Activated CD4-positive, alpha-beta memory T cell treated with anti-CD3 and anti-CD28 coated beads, Interleukin-2, amount 10 ng/mL, durations not matched to agents 7 days and 5 days (primary cell): ENCODE data around the gene DUSP16. TPM values are rescaled to one million over a fixed set of nuclear protein-coding genes. Genes with fewer than 3 reads are reported as not detected.

Experiments used
- CTCF ChIA-PET: fragments of 350-600 bp; sonication (Branson Sonifier 250); formaldehyde crosslinking; loops from one replicate; lab custom pipeline; 2021; ENCODE audit warnings: antibody characterized with exemption, inconsistent platforms; lab: Charles Lee
- POLR2A ChIA-PET: fragments of 350-600 bp; sonication (Branson Sonifier 250); formaldehyde crosslinking; loops from one replicate; lab custom pipeline; 2021; ENCODE audit warnings: antibody characterized with exemption; lab: Charles Lee
- DNase-seq: peaks from one replicate; pipeline ENCODE4 v3.0.0-alpha.2; 2020
- H3K27ac Mint-ChIP-seq: one replicate; pipeline ENCODE4 v1.8.0; 2021; ENCODE audit warnings: mild to moderate bottlenecking, mixed read lengths
- H3K27me3 Mint-ChIP-seq: one replicate; pipeline ENCODE4 v1.8.0; 2021; ENCODE audit warnings: mixed read lengths
- H3K36me3 Mint-ChIP-seq: one replicate; pipeline ENCODE4 v1.8.0; 2021; ENCODE audit warnings: low read depth, mixed read lengths
- H3K4me1 Mint-ChIP-seq: one replicate; pipeline ENCODE4 v1.8.0; 2021; ENCODE audit warnings: mixed read lengths
- H3K4me3 Mint-ChIP-seq: one replicate; pipeline ENCODE4 v1.8.0; 2021; ENCODE audit warnings: mild to moderate bottlenecking, mixed read lengths
- H3K9me3 Mint-ChIP-seq: one replicate; pipeline ENCODE4 v1.8.0; 2021; ENCODE audit warnings: mixed read lengths
- total RNA-seq, 2 experiments: library from RNA; stranded (reverse); gene quantifications; one replicate each; pipeline ENCODE4 v1.2.3, GENCODE V29; 2021

Gene DUSP16
- total RNA-seq, 2 experiments from 2014 or later: 77.3 to 85.2 TPM

DNA sequence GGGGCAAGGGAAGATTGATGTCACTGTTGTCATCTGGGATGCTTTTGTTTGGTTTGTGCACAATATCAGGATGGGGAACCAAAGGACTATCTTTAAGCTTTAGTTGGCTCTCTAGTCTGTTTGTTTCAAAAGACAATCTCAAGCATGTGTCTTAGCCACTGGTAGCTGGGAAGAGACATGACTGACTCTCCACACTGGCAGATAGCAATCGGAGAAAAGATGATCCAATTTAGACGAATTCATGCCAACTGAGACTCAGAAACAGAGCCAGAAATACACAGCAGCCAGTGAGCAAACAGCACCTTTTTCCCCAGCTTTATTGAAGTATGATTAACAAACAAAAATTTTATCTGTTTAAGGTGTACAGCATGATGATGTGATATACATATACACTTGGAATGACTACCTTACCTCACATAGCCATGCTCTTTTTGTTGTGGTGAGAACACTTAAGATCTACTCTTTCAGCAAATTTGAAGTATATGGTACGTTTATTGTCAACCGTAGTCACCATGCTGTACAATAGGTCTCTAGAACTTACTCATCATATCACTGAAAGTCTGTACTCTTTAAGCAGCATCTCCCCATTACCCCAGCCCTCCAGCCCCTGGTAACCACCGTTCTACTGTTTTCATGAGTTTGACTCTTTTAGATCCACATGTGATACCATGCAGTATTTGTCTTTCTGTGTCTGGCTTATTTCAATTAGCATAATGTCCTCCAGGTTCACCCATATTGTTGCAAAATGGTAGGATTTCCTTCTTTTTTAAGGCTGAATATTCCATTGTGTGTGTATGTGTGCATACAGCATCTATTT, 50.6 kb downstream of the DUSP16 start:
- Mint-ChIP-seq H3K9me3 (no peaks in the 10 kb centered on the region), H3K27me3 (no peaks in the 10 kb centered on the region), H3K27ac (no peak overlapping the region), H3K36me3 (peaks cover 24% of the 10 kb centered on the region), H3K4me1 (peaks cover 26% of the 10 kb centered on the region), H3K4me3 (no peak overlapping the region)
- DNase-seq: no peak
- ChIA-PET POLR2A (interaction anchor here (0.8 to 1.4 kb wide), 3 partner anchors 9 to 51 kb away, joined by 3 read pairs; partner anchors contain the start of gene DUSP16), CTCF (no interaction called here)

DNA sequence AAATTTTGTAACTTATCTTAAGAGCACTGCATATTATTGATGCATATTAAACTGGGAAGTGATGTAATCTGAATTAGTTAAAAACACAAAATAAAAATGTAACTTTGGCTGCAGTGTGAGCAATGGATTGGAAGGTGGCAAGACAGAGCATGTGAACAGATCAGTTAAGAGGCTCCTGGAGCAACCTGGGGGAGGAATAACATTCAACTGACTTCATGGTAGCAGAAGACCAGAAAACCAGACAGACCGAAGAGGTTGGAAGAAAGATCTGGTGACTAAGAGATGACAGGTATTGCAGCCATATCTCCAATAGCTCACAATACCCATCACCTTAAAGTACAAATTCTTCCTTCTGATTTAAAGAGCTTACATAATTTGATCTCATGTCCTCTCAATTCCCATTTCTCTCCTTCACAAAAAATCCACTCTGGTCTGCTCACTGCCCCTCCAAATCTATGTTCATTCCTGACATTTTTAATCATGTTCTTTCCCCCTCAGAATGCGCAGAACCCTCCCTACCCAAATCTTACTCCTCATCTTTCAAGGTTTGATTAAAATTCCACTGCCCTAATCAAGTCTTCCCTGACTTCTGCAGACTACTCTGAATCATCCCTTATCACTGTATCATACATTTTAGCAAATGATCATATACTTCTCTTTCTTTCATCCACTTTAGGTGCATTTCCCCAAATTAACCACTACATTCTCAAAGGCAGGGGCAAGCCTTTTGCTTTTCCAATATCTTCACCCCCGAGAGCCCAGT, 51.5 kb downstream of the DUSP16 start:
- H3K4me1 Mint-ChIP-seq: peaks cover 33% of the 10 kb centered on the region
- CTCF ChIA-PET: no interaction called here
- H3K4me3 Mint-ChIP-seq: no peak overlapping the region
- H3K27ac Mint-ChIP-seq: no peak overlapping the region
- H3K36me3 Mint-ChIP-seq: peaks cover 22% of the 10 kb centered on the region
- no peaks in the 10 kb centered on the region for H3K9me3 Mint-ChIP-seq
- POLR2A ChIA-PET: interaction anchor here (0.6 to 2.6 kb wide), 5 partner anchors 8 to 52 kb away, joined by 3 to 6 read pairs (median 3); partner anchors contain the start of gene DUSP16
- DNase-seq: no peak
- H3K27me3 Mint-ChIP-seq: no peaks in the 10 kb centered on the region

DNA sequence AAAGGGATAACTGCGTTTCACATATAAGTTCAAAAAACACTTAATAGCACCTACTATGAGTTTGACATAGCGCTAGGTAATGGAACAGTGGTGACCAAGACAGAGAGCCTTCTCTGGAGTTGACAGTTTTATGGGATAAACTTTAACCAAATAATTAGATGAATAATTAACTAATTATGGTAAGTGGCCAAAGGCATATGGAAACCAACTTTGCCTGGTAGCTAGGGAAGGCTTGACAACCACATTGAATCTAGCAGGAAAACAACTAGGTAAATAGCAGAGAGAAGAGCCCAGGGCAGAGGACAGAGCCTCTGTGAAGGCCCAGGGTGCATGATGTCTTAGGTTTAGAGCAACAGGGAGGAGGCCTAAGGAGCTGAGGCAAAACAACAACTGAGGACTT, 52.1 kb downstream of the DUSP16 start:
- no peaks in the 10 kb centered on the region for H3K27me3 Mint-ChIP-seq
- POLR2A ChIA-PET: interaction anchor here (0.6 to 2.6 kb wide), 5 partner anchors 7 to 51 kb away, joined by 3 to 6 read pairs (median 3); no protein-coding TSS in a partner anchor
- H3K36me3 Mint-ChIP-seq: peaks cover 22% of the 10 kb centered on the region
- DNase-seq: no peak
- H3K4me3 Mint-ChIP-seq: no peak overlapping the region
- H3K9me3 Mint-ChIP-seq: no peaks in the 10 kb centered on the region
- CTCF ChIA-PET: interaction anchor here (1.8 kb wide), 1 partner anchor 11 kb away, joined by 8 read pairs; no protein-coding TSS in a partner anchor
- H3K4me1 Mint-ChIP-seq: peaks cover 40% of the 10 kb centered on the region
- no peak overlapping the region for H3K27ac Mint-ChIP-seq

DNA sequence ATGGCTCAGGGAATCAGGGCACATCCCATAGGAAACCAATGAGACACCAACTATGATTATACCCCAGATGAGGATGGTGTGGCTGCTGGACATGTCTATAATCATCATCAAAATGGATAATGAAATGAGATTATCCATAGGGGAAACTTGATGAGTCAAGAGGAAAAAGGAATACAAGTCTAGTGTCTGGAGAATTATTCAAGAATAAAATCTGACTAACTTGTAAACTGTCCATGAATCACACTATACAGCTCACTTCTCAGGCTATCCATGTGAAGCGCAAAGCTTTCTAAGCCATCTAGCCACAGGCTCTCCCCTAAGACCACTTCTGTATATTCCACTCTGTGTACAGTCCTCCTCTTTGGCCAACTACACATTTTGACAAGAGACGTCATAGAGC, 52.5 kb downstream of the DUSP16 start:
- ChIA-PET CTCF (interaction anchor here (1.3 to 1.8 kb wide), 2 partner anchors 10 to 47 kb away, joined by 3 to 8 read pairs; no protein-coding TSS in a partner anchor), POLR2A (interaction anchor here (1.0 to 2.6 kb wide), 2 partner anchors 49 to 51 kb away, joined by 3 to 6 read pairs; no protein-coding TSS in a partner anchor)
- Mint-ChIP-seq H3K9me3 (no peaks in the 10 kb centered on the region), H3K4me1 (peaks cover 44% of the 10 kb centered on the region), H3K27ac (no peak overlapping the region), H3K27me3 (no peaks in the 10 kb centered on the region), H3K36me3 (peaks cover 22% of the 10 kb centered on the region), H3K4me3 (no peak overlapping the region)
- DNase-seq: no peak

DNA sequence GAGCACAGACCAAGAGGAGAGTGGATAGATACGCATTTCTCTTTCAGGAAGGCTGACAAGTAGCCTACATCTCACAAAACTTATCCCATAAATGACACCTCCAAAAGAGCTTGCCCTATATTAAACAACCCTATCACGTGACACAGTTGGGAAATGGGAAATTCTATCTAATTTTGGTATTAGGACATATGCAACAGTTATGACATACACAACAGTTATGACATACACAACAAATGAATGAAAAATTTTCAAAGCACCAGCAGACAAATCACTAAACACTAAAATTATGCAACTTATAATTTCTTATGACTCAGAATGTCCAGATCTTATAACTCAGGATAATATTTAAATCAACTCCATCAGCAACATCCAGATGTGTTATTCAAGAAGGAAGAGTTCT, 54.1 kb downstream of the DUSP16 start:
- no peak overlapping the region for H3K4me3 Mint-ChIP-seq
- H3K4me1 Mint-ChIP-seq: peaks cover 51% of the 10 kb centered on the region
- no peak for DNase-seq
- no peaks in the 10 kb centered on the region for H3K27me3 Mint-ChIP-seq
- peak overlapping the region; percentile 15 for H3K27ac Mint-ChIP-seq
- CTCF ChIA-PET: interaction anchor here (0.9 to 1.3 kb wide), 2 partner anchors 78 to 132 kb away, joined by 3 to 4 read pairs; no protein-coding TSS in a partner anchor
- POLR2A ChIA-PET: no interaction called here
- H3K36me3 Mint-ChIP-seq: peaks cover 12% of the 10 kb centered on the region
- H3K9me3 Mint-ChIP-seq: no peaks in the 10 kb centered on the region

DNA sequence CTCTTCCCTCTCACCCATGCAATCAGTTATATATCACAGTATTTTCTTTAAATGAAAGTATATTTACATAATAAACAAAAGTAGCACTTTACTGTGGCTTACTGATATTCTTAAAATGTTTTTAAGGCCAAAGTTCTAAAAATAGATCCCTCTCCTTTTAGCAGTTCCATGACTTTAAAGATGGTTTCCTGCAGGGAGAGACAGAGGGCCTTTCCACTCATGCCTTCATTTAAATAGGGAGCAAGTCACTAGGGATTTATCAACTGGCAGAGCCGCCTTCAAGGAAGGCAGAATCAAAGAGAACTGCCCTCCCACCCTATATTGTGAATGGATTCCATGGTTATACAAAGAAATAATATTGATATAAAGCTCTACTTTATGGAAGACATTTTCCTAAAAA, 55.5 kb downstream of the DUSP16 start:
- POLR2A ChIA-PET: interaction anchor here (0.8 to 9.2 kb wide), 8 partner anchors 16 to 230 kb away, joined by 3 to 174 read pairs (median 4); no protein-coding TSS in a partner anchor
- DNase-seq: no peak
- Mint-ChIP-seq H3K4me1 (peaks cover 66% of the 10 kb centered on the region), H3K4me3 (no peak overlapping the region), H3K36me3 (peaks cover 18% of the 10 kb centered on the region), H3K27me3 (no peaks in the 10 kb centered on the region), H3K27ac (no peak overlapping the region), H3K9me3 (no peaks in the 10 kb centered on the region)
- CTCF ChIA-PET: interaction anchor here (0.8 to 1.6 kb wide), 3 partner anchors 76 to 230 kb away, joined by 3 to 4 read pairs (median 3); no protein-coding TSS in a partner anchor

DNA sequence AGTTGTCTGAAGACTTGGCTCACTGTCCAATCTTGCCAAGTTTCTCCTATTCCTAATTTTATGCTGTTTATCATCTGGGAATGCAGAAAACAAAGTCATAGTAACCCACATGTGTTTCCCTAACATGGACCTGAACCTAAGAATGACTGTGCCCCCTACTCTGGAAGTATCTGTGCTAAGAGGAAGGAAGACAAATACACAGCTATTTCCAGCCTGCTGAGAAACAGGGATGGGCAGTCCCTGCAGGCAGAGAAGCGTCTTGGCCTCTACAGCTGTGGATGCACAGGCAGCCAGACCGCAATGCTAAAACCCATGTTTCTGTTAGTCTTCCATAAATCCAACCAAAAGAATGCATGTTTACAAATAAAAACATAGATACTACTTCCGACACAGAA, 56.2 kb downstream of the DUSP16 start:
- H3K27ac Mint-ChIP-seq: peak overlapping the region; percentile 81
- POLR2A ChIA-PET: interaction anchor here (0.8 to 9.2 kb wide), 16 partner anchors 17 to 230 kb away, joined by 3 to 174 read pairs (median 4); partner anchors contain the start of genes BORCS5, DUSP16 and GPR19

DNA sequence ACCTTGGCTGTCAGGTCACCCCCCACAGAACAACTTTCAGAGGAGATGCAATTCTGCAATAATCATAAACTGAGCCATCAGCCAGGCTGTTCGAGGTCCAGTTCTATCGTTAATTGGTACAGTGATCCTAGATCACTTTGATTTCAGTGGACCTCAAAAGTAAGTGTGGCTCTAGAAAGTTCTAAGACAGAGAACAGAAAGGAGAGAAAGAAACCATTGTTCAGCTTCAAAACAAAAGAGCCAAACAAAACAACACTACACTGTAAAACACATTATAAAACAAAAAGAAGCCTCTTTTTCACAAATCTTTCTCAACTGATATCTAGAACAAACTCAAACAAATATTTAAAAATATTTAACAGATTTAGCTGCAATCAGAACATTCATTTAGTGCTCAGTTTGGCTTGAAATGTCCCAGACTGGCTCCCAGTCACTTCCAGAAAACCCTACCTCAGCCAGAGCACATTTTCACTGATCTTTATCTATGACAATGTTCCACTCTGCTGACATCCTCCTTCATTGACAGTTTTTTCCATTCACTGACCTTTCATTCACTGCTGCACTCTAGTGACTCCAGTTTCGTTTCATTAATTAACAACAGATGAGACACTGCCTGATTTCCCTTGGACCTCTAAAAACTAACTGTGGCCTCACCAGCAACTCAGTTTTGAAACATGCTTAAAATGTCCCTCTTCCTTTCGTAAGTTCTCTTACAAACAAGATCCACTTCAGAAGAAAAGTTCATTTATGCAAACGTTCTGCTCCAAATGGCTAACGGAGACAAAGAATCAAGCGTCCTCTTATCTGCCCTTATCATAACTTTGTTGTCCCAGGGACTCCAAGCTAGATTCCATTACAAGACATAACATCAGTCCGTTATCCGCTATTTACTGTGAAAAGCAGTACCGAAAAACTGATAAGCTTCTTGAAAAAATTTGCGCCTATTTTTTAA, 56.8 kb downstream of the DUSP16 start:
- ChIA-PET CTCF (interaction anchor here (0.6 to 2.9 kb wide), 7 partner anchors 31 to 332 kb away, joined by 3 to 30 read pairs (median 4); no protein-coding TSS in a partner anchor), POLR2A (interaction anchor here (0.8 to 9.2 kb wide), 22 partner anchors 10 to 231 kb away, joined by 3 to 174 read pairs (median 5); partner anchors contain the start of genes BORCS5, DUSP16 and GPR19)
- Mint-ChIP-seq H3K9me3 (no peaks in the 10 kb centered on the region), H3K4me3 (peak overlapping the region; percentile 65), H3K4me1 (peaks cover 76% of the 10 kb centered on the region), H3K27me3 (no peaks in the 10 kb centered on the region), H3K36me3 (peaks cover 24% of the 10 kb centered on the region), H3K27ac (peak overlapping the region; percentile 81)
- DNase-seq: no peak

More for the DNA sequence above, 56.2 kb downstream of the DUSP16 start:
- H3K9me3 Mint-ChIP-seq: no peaks in the 10 kb centered on the region
- H3K4me3 Mint-ChIP-seq: no peak overlapping the region
- no peak for DNase-seq
- H3K36me3 Mint-ChIP-seq: peaks cover 18% of the 10 kb centered on the region
- peaks cover 69% of the 10 kb centered on the region for H3K4me1 Mint-ChIP-seq
- CTCF ChIA-PET: interaction anchor here (0.6 to 1.9 kb wide), 5 partner anchors 53 to 331 kb away, joined by 3 to 5 read pairs (median 4); no protein-coding TSS in a partner anchor
- no peaks in the 10 kb centered on the region for H3K27me3 Mint-ChIP-seq

DNA sequence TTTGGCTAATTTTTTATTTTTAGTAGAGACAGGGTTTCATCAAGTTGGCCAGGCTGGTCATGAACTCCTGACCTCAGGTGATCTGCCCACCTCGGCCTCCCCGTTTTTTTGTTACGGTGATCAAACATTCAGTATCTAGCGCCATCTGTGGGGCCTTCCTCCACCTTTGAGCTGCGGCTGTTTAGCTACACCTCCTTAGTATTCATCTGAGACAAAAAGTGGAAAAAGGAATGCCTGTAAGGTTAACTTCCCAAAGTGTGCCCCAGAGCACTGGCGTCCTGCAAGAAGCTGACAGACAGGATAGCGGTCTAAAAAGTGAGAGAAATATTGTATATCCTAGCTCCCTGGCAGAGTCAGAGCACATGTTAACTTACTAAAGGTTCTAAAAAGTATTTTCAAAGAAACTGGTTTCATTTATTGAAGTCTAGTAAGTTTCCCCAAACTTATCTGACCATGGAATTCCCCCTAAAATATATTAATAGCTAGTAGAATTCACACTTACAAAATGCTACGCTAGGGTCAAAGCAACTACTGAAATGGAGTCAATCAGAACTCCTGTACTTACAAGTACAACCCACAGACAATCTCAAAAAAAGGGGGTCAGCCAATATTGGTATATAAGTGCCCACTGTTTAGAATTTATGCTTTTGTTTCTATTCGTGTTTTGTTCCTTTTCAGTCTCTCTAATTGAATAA, 59.1 kb downstream of the DUSP16 start:
- ChIA-PET POLR2A (interaction anchor here (0.7 to 9.2 kb wide), 26 partner anchors 8 to 233 kb away, joined by 3 to 174 read pairs (median 5); partner anchors contain the start of genes BORCS5 and DUSP16), CTCF (interaction anchor here (0.5 to 2.9 kb wide), 26 partner anchors 10 to 234 kb away, joined by 3 to 30 read pairs (median 4); partner anchors contain the start of genes DUSP16 and MANSC1)
- Mint-ChIP-seq H3K4me1 (peaks cover 80% of the 10 kb centered on the region), H3K36me3 (peaks cover 40% of the 10 kb centered on the region), H3K4me3 (peak overlapping the region; percentile 55), H3K27ac (peak overlapping the region; percentile 90), H3K9me3 (no peaks in the 10 kb centered on the region), H3K27me3 (no peaks in the 10 kb centered on the region)
- DNase-seq: peak; percentile 59

DNA sequence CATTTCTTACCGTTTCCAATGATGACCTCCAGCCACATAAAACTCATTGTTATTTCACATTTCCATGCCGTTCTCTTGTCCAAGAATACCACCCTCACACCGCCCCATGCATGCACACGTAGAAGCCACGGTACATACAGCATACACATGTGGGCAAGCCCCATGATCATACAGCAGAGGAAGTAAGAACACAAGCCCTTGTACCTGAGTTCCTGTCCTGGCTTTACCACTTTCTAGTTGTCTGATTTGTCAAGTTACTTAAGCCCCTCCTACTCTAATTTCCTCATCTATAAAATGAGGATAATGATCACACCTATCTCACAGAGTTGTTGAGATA, 59.9 kb downstream of the DUSP16 start:
- Mint-ChIP-seq H3K4me3 (peak overlapping the region; percentile 75), H3K27me3 (no peaks in the 10 kb centered on the region), H3K4me1 (peaks cover 75% of the 10 kb centered on the region), H3K36me3 (peaks cover 40% of the 10 kb centered on the region), H3K27ac (peak overlapping the region; percentile 90), H3K9me3 (no peaks in the 10 kb centered on the region)
- CTCF ChIA-PET: interaction anchor here (0.5 to 2.9 kb wide), 15 partner anchors 9 to 234 kb away, joined by 3 to 30 read pairs (median 6); partner anchors contain the start of genes DUSP16 and MANSC1
- POLR2A ChIA-PET: interaction anchor here (0.8 to 9.2 kb wide), 17 partner anchors 9 to 232 kb away, joined by 3 to 174 read pairs (median 5); partner anchors contain the start of genes BORCS5 and DUSP16
- peak; percentile 41 for DNase-seq
